Naive thymus-derived CD4-positive, alpha-beta T cell (primary cell): ENCODE results near the gene LEMD2. TPM values are rescaled to one million over a fixed set of nuclear protein-coding genes. Genes with fewer than 3 reads are reported as not detected.

Source experiments
- ATAC-seq: fragments of 150-1000 bp; cut with Tn5 transposase; 2 replicates; pipeline ENCODE4 v1.10.0; 2021; ENCODE audit warnings: mild to moderate bottlenecking, moderate library complexity
- CTCF ChIA-PET: fragments of 350-600 bp; sonication (Branson Sonifier 250); formaldehyde crosslinking; loops from one replicate; lab custom pipeline; 2021; ENCODE audit warnings: antibody characterized with exemption; lab: Charles Lee
- POLR2A ChIA-PET: fragments of 350-600 bp; sonication (Branson Sonifier 250); formaldehyde crosslinking; loops from one replicate; lab custom pipeline; 2021; ENCODE audit warnings: antibody characterized with exemption, inconsistent platforms; lab: Charles Lee
- DNase-seq, 9 donors: peaks; one replicate each; pipeline versions ENCODE4 v3.0.0 to v3.0.0-alpha.2; 2020 to 2022; ENCODE audit warnings: mixed read lengths in 1 of 9
- H3K27ac ChIP-seq: one replicate; pipeline ENCODE4 v1.7.0; 2013; ENCODE audit warnings: mild to moderate bottlenecking, low read depth, low read length, moderate library complexity
- H3K27me3 ChIP-seq, 2 donors: one replicate each; pipeline ENCODE4 v1.7.0; 2013; ENCODE audit warnings: low read length in 2 of 2, mild to moderate bottlenecking in 2 of 2, moderate library complexity in 2 of 2; ENCODE audit not compliant: control insufficient read depth in 2 of 2, insufficient read depth in 2 of 2
- H3K36me3 ChIP-seq, 3 experiments: 1 replicate in 2 of 3; 2 replicates in 1 of 3; pipeline ENCODE4 v1.7.0; 2013; ENCODE audit warnings: low read length in 3 of 3, mild to moderate bottlenecking in 3 of 3, moderate library complexity in 1 of 3; ENCODE audit not compliant: insufficient read depth in 3 of 3, control insufficient read depth in 2 of 3
- H3K4me1 ChIP-seq, 2 donors: one replicate each; pipeline ENCODE4 v1.7.0; 2013; ENCODE audit warnings: low read length in 2 of 2, mild to moderate bottlenecking in 2 of 2, moderate library complexity in 1 of 2; ENCODE audit not compliant: control insufficient read depth in 2 of 2, insufficient read depth in 2 of 2
- H3K4me3 ChIP-seq: 2 replicates; pipeline ENCODE4 v1.7.0; 2013; ENCODE audit warnings: mild to moderate bottlenecking, low read length
- H3K9me3 ChIP-seq, 3 experiments: 1 replicate in 2 of 3; 2 replicates in 1 of 3; pipeline ENCODE4 v1.7.0; 2013; ENCODE audit warnings: low read length in 3 of 3; ENCODE audit not compliant: control insufficient read depth in 2 of 3
- H3K27ac Mint-ChIP-seq, 9 donors: one replicate each; pipeline ENCODE4 v1.8.0; 2020 to 2022; ENCODE audit warnings: mixed read lengths in 9 of 9, mild to moderate bottlenecking in 8 of 9, moderate library complexity in 5 of 9, inconsistent platforms in 2 of 9
- H3K27me3 Mint-ChIP-seq, 5 donors: one replicate each; pipeline ENCODE4 v1.8.0; 2021 to 2022; ENCODE audit warnings: mixed read lengths in 5 of 5, mild to moderate bottlenecking in 1 of 5
- H3K36me3 Mint-ChIP-seq, 5 donors: one replicate each; pipeline ENCODE4 v1.8.0; 2020 to 2022; ENCODE audit warnings: mixed read lengths in 5 of 5, mild to moderate bottlenecking in 3 of 5, inconsistent platforms in 1 of 5
- H3K4me1 Mint-ChIP-seq, 7 donors: one replicate each; pipeline ENCODE4 v1.8.0; 2020 to 2022; ENCODE audit warnings: mixed read lengths in 7 of 7, mild to moderate bottlenecking in 3 of 7, inconsistent platforms in 1 of 7
- H3K4me3 Mint-ChIP-seq, 10 donors: one replicate each; pipeline ENCODE4 v1.8.0; 2020 to 2022; ENCODE audit warnings: mild to moderate bottlenecking in 10 of 10, mixed read lengths in 10 of 10, moderate library complexity in 6 of 10, inconsistent platforms in 2 of 10
- H3K9me3 Mint-ChIP-seq, 11 donors: one replicate each; pipeline ENCODE4 v1.8.0; 2020 to 2022; ENCODE audit warnings: mixed read lengths in 11 of 11, mild to moderate bottlenecking in 4 of 11, inconsistent platforms in 1 of 11, moderate library complexity in 1 of 11
- intact Hi-C, 2 donors: fragments of 100-400 bp; cut with micrococcal nuclease; formaldehyde crosslinking; loops; one replicate each; pipeline ENCODE4 v1.15.1; 2023
- polyA plus RNA-seq, 2 donors: library from polyadenylated mRNA; unstranded; fragments of 300-500 nt; fragmentation: Illumina TruSeq; gene quantifications; one replicate each; pipeline ENCODE4 v1.2.3, GENCODE V29; 2021
- total RNA-seq, 6 experiments: library from RNA in 5 of 6; stranded (reverse) in 5 of 6; gene quantifications; 1 replicate in 5 of 6; 2 replicates in 1 of 6; pipeline ENCODE4 v1.2.3 and lab custom pipeline; 2021 to 2026

The LEMD2 gene
- total and polyA plus RNA-seq, 7 experiments from 2014 or later: 27.0 to 124 (median 104) TPM

- peaks cover 43 to 98% (median 75%) of the 10 kb centered on the region in 3 experiments for H3K36me3 ChIP-seq
- CTCF ChIA-PET: interaction anchor here (1.1 to 1.3 kb wide), 2 partner anchors 10 to 67 kb away, joined by 3 read pairs; partner anchors contain the start of gene UQCC2
- peaks cover 14 to 67% (median 30%) of the 10 kb centered on the region in 5 donors for H3K36me3 Mint-ChIP-seq
Measured at GRCh38 chr6:33779290-33779689, 9.6 kb downstream of the LEMD2 start.

DNA sequence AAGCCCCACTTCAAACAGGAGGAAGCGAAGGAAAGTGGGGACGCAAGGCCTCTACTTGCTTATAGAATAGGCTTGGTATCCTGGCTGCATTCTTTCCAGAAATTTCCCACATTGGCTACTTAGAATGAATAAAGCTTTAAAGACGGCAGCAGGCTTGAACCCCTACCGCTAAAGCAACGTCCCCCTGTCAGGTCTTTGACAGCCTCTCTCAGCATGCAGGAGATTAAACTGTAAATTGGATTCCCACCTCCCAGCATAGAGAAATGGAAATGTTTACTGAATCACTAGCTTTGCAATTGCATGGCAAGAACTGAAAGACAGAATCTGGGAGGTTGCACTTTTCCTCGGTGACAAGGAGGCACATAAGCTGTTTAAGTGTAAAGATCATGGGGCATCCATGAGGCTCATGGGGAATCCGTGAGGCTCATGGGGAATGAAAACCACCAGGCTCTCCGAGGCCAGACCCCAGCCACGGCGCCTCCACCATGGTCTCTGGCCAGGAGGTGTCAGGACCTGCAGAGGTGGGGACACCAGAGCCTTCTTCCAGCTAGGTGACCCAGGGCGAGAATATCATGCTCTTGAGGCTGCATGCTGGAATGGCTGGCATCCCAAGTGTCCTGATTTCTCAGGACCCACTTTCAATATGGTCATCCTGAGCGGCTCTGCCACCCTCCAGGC is 10.3 kb downstream of the LEMD2 start:
- Histone ChIP-seq H3K4me1 (peaks cover 0 to 1% of the 10 kb centered on the region in 2 donors), H3K27ac (no peak overlapping the region), H3K4me3 (no peak overlapping the region), H3K9me3 (no peaks in the 10 kb centered on the region), H3K36me3 (peaks cover 41 to 97% (median 70%) of the 10 kb centered on the region in 3 experiments), H3K27me3 (no peaks in the 10 kb centered on the region)
- Mint-ChIP-seq H3K9me3 (no peaks in the 10 kb centered on the region), H3K4me1 (peaks cover 8 to 37% (median 27%) of the 10 kb centered on the region in 7 donors), H3K27me3 (no peaks in the 10 kb centered on the region), H3K4me3 (no peak overlapping the region), H3K27ac (peak overlapping the region in 1 of 9 donors; percentile 19), H3K36me3 (peaks cover 14 to 60% (median 24%) of the 10 kb centered on the region in 5 donors)
- ChIA-PET POLR2A (interaction anchor here (0.5 to 1.7 kb wide), 3 partner anchors 9 to 136 kb away, joined by 3 to 8 read pairs (median 4); no protein-coding TSS in a partner anchor), CTCF (interaction anchor here (1.1 to 1.3 kb wide), 2 partner anchors 67 to 246 kb away, joined by 3 read pairs; partner anchors contain the start of gene UQCC2)
- ATAC-seq (no peak), DNase-seq (no peak)
- intact Hi-C loops: no loop called here

More at GRCh38 chr6:33779290-33779689, 9.6 kb downstream of the LEMD2 start:
- ATAC-seq (no peak), DNase-seq (no peak)
- Mint-ChIP-seq H3K4me3 (no peak overlapping the region), H3K4me1 (peaks cover 8 to 45% (median 33%) of the 10 kb centered on the region in 7 donors), H3K27ac (no peak overlapping the region), H3K9me3 (no peaks in the 10 kb centered on the region), H3K27me3 (no peaks in the 10 kb centered on the region)
- no peaks in the 10 kb centered on the region for H3K9me3 ChIP-seq
- H3K4me1 ChIP-seq: peaks cover 0 to 5% of the 10 kb centered on the region in 2 donors
- intact Hi-C loops: no loop called here
- H3K27ac ChIP-seq: no peak overlapping the region
- no peak overlapping the region for H3K4me3 ChIP-seq
- H3K27me3 ChIP-seq: no peaks in the 10 kb centered on the region
- POLR2A ChIA-PET: interaction anchor here (0.6 kb wide), 1 partner anchor 16 kb away, joined by 3 read pairs; no protein-coding TSS in a partner anchor

DNA sequence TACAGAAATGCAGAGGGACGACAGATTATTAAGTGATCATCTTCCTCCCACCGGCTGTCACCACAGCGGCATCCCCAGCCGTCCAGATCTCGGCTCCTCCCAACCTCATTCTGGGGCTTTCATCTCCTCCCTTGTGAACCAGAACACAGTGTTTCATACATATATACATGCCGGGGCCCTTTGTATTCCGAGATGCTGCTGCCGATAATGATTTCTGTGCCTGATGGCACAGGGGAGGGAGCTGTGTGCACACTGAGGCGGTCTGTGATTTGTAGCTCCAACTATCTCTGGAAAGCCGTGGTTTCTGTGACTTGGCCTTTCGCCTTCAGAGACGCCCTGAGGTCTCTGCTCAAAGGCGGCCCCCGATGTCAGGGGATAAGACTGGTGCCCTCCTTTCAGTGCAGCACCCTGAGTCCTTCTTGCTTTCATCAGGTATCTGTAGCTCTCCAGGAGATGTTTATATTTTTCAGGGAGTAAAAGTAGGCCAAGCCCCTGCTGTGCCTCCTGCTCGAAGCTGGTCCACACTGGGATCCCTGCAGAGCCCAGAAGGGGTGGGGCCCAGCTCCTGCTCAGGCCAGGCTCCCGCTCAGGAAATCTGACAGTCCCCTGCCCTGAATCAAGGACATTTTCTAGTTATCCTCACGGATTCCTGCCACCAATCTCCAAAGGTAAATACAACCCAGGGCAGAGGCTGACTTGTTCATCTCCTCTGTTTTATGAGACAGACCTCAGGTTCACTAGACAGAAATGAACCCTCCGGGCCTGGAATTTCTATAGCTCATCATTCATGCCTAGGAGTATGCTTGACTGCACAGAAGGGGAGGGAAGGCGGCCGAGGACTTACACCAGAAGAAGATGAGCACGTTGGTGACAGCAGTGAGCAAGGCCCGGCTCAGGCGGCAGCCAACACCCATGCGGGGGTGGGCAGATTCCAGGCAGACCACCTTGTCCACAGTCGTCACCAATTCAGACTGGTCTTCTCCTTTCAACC is 11.2 kb downstream of the LEMD2 start:
- H3K4me3 Mint-ChIP-seq: no peak overlapping the region
- ATAC-seq (no peak), DNase-seq (no peak)
- CTCF ChIA-PET: interaction anchor here (1.1 to 1.3 kb wide), 2 partner anchors 66 to 247 kb away, joined by 3 read pairs; partner anchors contain the start of gene UQCC2
- no peak overlapping the region for H3K27ac ChIP-seq
- peaks cover 41 to 97% (median 66%) of the 10 kb centered on the region in 3 experiments for H3K36me3 ChIP-seq
- H3K9me3 ChIP-seq: no peaks in the 10 kb centered on the region
- intact Hi-C loops: no loop called here
- no peaks in the 10 kb centered on the region for H3K4me1 ChIP-seq
- H3K27me3 ChIP-seq: no peaks in the 10 kb centered on the region
- no peaks in the 10 kb centered on the region for H3K27me3 Mint-ChIP-seq
- POLR2A ChIA-PET: interaction anchor here (0.5 to 1.7 kb wide), 3 partner anchors 10 to 137 kb away, joined by 3 to 8 read pairs (median 4); no protein-coding TSS in a partner anchor
- no peaks in the 10 kb centered on the region for H3K9me3 Mint-ChIP-seq
- no peak overlapping the region for H3K4me3 ChIP-seq
- no peak overlapping the region for H3K27ac Mint-ChIP-seq
- peaks cover 8 to 35% (median 25%) of the 10 kb centered on the region in 7 donors for H3K4me1 Mint-ChIP-seq
- H3K36me3 Mint-ChIP-seq: peaks cover 14 to 58% (median 23%) of the 10 kb centered on the region in 5 donors

- intact Hi-C loops: no loop called here
- no peaks in the 10 kb centered on the region for H3K27me3 ChIP-seq
- no peaks in the 10 kb centered on the region for H3K4me1 ChIP-seq
- no peaks in the 10 kb centered on the region for H3K27me3 Mint-ChIP-seq
- no peak overlapping the region for H3K27ac ChIP-seq
- H3K27ac Mint-ChIP-seq: no peak overlapping the region
- H3K9me3 ChIP-seq: no peaks in the 10 kb centered on the region
- ATAC-seq (no peak), DNase-seq (no peak)
- peaks cover 6 to 35% (median 21%) of the 10 kb centered on the region in 7 donors for H3K4me1 Mint-ChIP-seq
- ChIA-PET CTCF (interaction anchor here (0.7 to 1.3 kb wide), 2 partner anchors 9 to 251 kb away, joined by 3 to 5 read pairs; no protein-coding TSS in a partner anchor), POLR2A (interaction anchor here (1.0 to 1.7 kb wide), 3 partner anchors 8 to 138 kb away, joined by 3 to 4 read pairs (median 4); no protein-coding TSS in a partner anchor)
- H3K36me3 ChIP-seq: peaks cover 41 to 97% (median 66%) of the 10 kb centered on the region in 3 experiments
- H3K4me3 Mint-ChIP-seq: no peak overlapping the region
- no peak overlapping the region for H3K4me3 ChIP-seq
- peaks cover 5 to 53% (median 23%) of the 10 kb centered on the region in 5 donors for H3K36me3 Mint-ChIP-seq
- H3K9me3 Mint-ChIP-seq: no peaks in the 10 kb centered on the region
Measured at GRCh38 chr6:33776764-33777163, 12.2 kb downstream of the LEMD2 start.

GRCh38 chr6:33776186-33776585 is 12.7 kb downstream of the LEMD2 start:
- no peaks in the 10 kb centered on the region for H3K9me3 Mint-ChIP-seq
- ATAC-seq: no peak
- Histone ChIP-seq H3K4me3 (no peak overlapping the region), H3K27ac (no peak overlapping the region), H3K36me3 (peaks cover 41 to 92% (median 65%) of the 10 kb centered on the region in 3 experiments), H3K4me1 (no peaks in the 10 kb centered on the region), H3K27me3 (no peaks in the 10 kb centered on the region), H3K9me3 (no peaks in the 10 kb centered on the region)
- no peaks in the 10 kb centered on the region for H3K27me3 Mint-ChIP-seq
- H3K27ac Mint-ChIP-seq: peak overlapping the region in 1 of 9 donors; percentile 20
- intact Hi-C loops: no loop called here
- ChIA-PET POLR2A (interaction anchor here (1.0 to 1.3 kb wide), 2 partner anchors 9 to 128 kb away, joined by 3 to 4 read pairs; no protein-coding TSS in a partner anchor), CTCF (interaction anchor here (0.7 to 1.3 kb wide), 2 partner anchors 8 to 252 kb away, joined by 3 to 5 read pairs; no protein-coding TSS in a partner anchor)
- H3K4me1 Mint-ChIP-seq: peaks cover 6 to 37% (median 22%) of the 10 kb centered on the region in 7 donors
- no peak for DNase-seq
- H3K4me3 Mint-ChIP-seq: no peak overlapping the region
- H3K36me3 Mint-ChIP-seq: peaks cover 5 to 52% (median 23%) of the 10 kb centered on the region in 5 donors
